SK-N-SH (cell line): Measurements from ENCODE around the gene NDOR1. TPM values are rescaled to one million over a fixed set of nuclear protein-coding genes. Genes with fewer than 3 reads are reported as not detected.

ENCODE experiments used
- CTCF ChIA-PET: fragments of 300-600, 350-600 bp; formaldehyde crosslinking; extraction: SDS; loops from one replicate; lab custom pipeline; 2021; lab: Yijun Ruan, JAX
- POLR2A ChIA-PET: fragments of 350-600 bp; sonication (Branson Sonifier 250); formaldehyde crosslinking; extraction: SDS; loops from one replicate; lab custom pipeline; 2020; ENCODE audit warnings: antibody characterized with exemption, inconsistent platforms; lab: Yijun Ruan, JAX
- DNase-seq: peaks from one replicate; pipeline ENCODE4 v3.0.0; 2012
- H2AFZ ChIP-seq: fragments of 200-600 bp; sonication (generic); 2 replicates; pipeline ENCODE4 v1.8.1; 2016; ENCODE audit warnings: antibody characterized with exemption, mild to moderate bottlenecking, low read depth
- H3F3A ChIP-seq: fragments of 200-600 bp; sonication (generic); replicated peaks from 2 replicates; pipeline ENCODE3; 2016; ENCODE audit warnings: antibody characterized with exemption, mild to moderate bottlenecking; ENCODE audit not compliant: insufficient read depth
- H3K27ac ChIP-seq, 2 experiments: fragments of 200-500 bp in 1 of 2; fragments of 200-600 bp in 1 of 2; sonication (Bioruptor generic) in 1 of 2; sonication (generic), shearing (Covaris generic) in 1 of 2; 2 replicates each; pipeline versions ENCODE4 v1.5.1 to v1.6.1; 2014 to 2016; ENCODE audit warnings: low read depth in 2 of 2, inconsistent platforms in 1 of 2, low read length in 1 of 2, mild to moderate bottlenecking in 1 of 2, mixed read lengths in 1 of 2
- H3K27me3 ChIP-seq: fragments of 200-600 bp; sonication (generic), shearing (Covaris generic); 2 replicates; pipeline ENCODE4 v1.6.1; 2016; ENCODE audit warnings: mixed run types; ENCODE audit not compliant: insufficient read depth
- H3K36me3 ChIP-seq, 2 experiments: fragments of 200-500 bp in 1 of 2; fragments of 200-600 bp in 1 of 2; sonication (Bioruptor generic) in 1 of 2; sonication (generic) in 1 of 2; replicated peaks in 1 of 2; 2 replicates each; pipeline versions ENCODE3 to v1.5.1; 2014 to 2016; ENCODE audit warnings: low read length in 1 of 2, mild to moderate bottlenecking in 1 of 2; ENCODE audit not compliant: insufficient read depth in 2 of 2, control insufficient read depth in 1 of 2
- H3K4me1 ChIP-seq, 2 experiments: fragments of 200-500 bp in 1 of 2; fragments of 200-600 bp in 1 of 2; sonication (Bioruptor generic) in 1 of 2; sonication (generic), shearing (Covaris generic) in 1 of 2; 2 replicates each; pipeline versions ENCODE4 v1.5.1 to v1.6.1; 2014 to 2016; ENCODE audit warnings: low read depth in 1 of 2, low read length in 1 of 2, mixed run types in 1 of 2; ENCODE audit not compliant: insufficient read depth in 2 of 2, control insufficient read depth in 1 of 2
- H3K4me2 ChIP-seq: fragments of 200-600 bp; sonication (generic), shearing (Covaris generic); 2 replicates; pipeline ENCODE4 v1.6.1; 2017; ENCODE audit warnings: mixed run types
- H3K4me3 ChIP-seq, 2 experiments: fragments of 200-500 bp in 1 of 2; fragments of 200-600 bp in 1 of 2; sonication (Bioruptor generic) in 1 of 2; sonication (generic), shearing (Covaris generic) in 1 of 2; 2 replicates each; pipeline versions ENCODE4 v1.5.1 to v1.8.1; 2014 to 2016; ENCODE audit warnings: low read depth in 2 of 2, inconsistent platforms in 1 of 2, low read length in 1 of 2, mild to moderate bottlenecking in 1 of 2, mixed read lengths in 1 of 2, moderate library complexity in 1 of 2
- H3K79me2 ChIP-seq: fragments of 200-600 bp; sonication (generic); 2 replicates; pipeline ENCODE4 v1.8.1; 2017; ENCODE audit warnings: mild to moderate bottlenecking; ENCODE audit not compliant: insufficient read depth
- H3K9ac ChIP-seq: fragments of 200-600 bp; sonication (generic); 2 replicates; pipeline ENCODE4 v1.6.1; 2017; ENCODE audit warnings: mixed run types
- H3K9me2 ChIP-seq: fragments of 200-600 bp; sonication (generic); 2 replicates; pipeline ENCODE4 v1.6.1; 2017; ENCODE audit warnings: mixed run types
- H3K9me3 ChIP-seq: fragments of 200-600 bp; sonication (generic); 2 replicates; pipeline ENCODE4 v1.6.1; 2017; ENCODE audit warnings: mixed run types, mild to moderate bottlenecking, moderate library complexity
- H4K20me1 ChIP-seq: fragments of 200-600 bp; sonication (generic); 2 replicates; pipeline ENCODE4 v1.6.1; 2017; ENCODE audit warnings: mild to moderate bottlenecking, mixed run types; ENCODE audit not compliant: insufficient read depth
- CHD2 ChIP-seq: fragments of 150-350 bp; IDR thresholded peaks from 2 replicates; pipeline ENCODE4 v1.6.1; 2018; ENCODE audit warnings: low read length; ENCODE audit not compliant: partially characterized antibody
- CTCF ChIP-seq: fragments of 200-600 bp; sonication (generic); IDR thresholded peaks from 2 replicates; pipeline ENCODE4 v1.6.1; 2017; ENCODE audit warnings: antibody characterized with exemption, mild to moderate bottlenecking, moderate library complexity
- ELF1 ChIP-seq: IDR thresholded peaks from 2 replicates; pipeline ENCODE4 v1.4.0; 2012
- EZH2phosphoT487 ChIP-seq: fragments of 200-600 bp; sonication (generic); IDR thresholded peaks from 2 replicates; pipeline ENCODE4 v1.6.1; 2017; ENCODE audit warnings: low read depth, mixed run types, mild to moderate bottlenecking, antibody characterized with exemption, moderate library complexity, borderline replicate concordance
- FOXM1 ChIP-seq: IDR thresholded peaks from 2 replicates; pipeline ENCODE4 v1.4.0; 2012; ENCODE audit warnings: low read depth, mild to moderate bottlenecking
- IRF3 ChIP-seq: fragments of 150-350 bp; IDR thresholded peaks from 2 replicates; pipeline ENCODE4 v1.6.1; 2016; ENCODE audit warnings: mild to moderate bottlenecking, low read depth, low read length
- MEF2A ChIP-seq: IDR thresholded peaks from 2 replicates; pipeline ENCODE4 v1.4.0; 2012; ENCODE audit warnings: low read depth, borderline replicate concordance
- MXI1 ChIP-seq: IDR thresholded peaks from 2 replicates; pipeline ENCODE4 v1.6.1; 2012; ENCODE audit warnings: mild to moderate bottlenecking, low read depth, low read length, improper control_type of control experiment
- NFIC ChIP-seq: IDR thresholded peaks from 2 replicates; pipeline ENCODE4 v1.4.0; 2012; ENCODE audit warnings: borderline replicate concordance
- RAD21 ChIP-seq: IDR thresholded peaks from 2 replicates; pipeline ENCODE4 v1.6.1; 2012; ENCODE audit warnings: mild to moderate bottlenecking, low read length
- RCOR1 ChIP-seq: fragments of 150-350 bp; IDR thresholded peaks from 2 replicates; pipeline ENCODE4 v1.6.1; 2017; ENCODE audit warnings: antibody characterized with exemption, low read length
- SIN3A ChIP-seq: IDR thresholded peaks from 2 replicates; pipeline ENCODE4 v1.6.1; 2012; ENCODE audit warnings: low read depth, mild to moderate bottlenecking, low read length, moderate library complexity, borderline replicate concordance
- SMC3 ChIP-seq: IDR thresholded peaks from 2 replicates; pipeline ENCODE4 v1.6.1; 2012; ENCODE audit warnings: low read depth, low read length, improper control_type of control experiment
- TAF1 ChIP-seq: IDR thresholded peaks from 2 replicates; pipeline ENCODE4 v1.6.1; 2012; ENCODE audit warnings: low read depth, mild to moderate bottlenecking, low read length, moderate library complexity, borderline replicate concordance
- TCF12 ChIP-seq: IDR thresholded peaks from 2 replicates; pipeline ENCODE4 v1.4.0; 2012
- USF2 ChIP-seq: fragments of 150-350 bp; IDR thresholded peaks from 2 replicates; pipeline ENCODE4 v1.6.1; 2017; ENCODE audit warnings: antibody characterized with exemption, low read length, low read depth, borderline replicate concordance
- YY1 ChIP-seq: IDR thresholded peaks from 2 replicates; pipeline ENCODE4 v1.4.0; 2012; ENCODE audit warnings: low read depth, mild to moderate bottlenecking
- WGBS: methylation state at CpG from one replicate; pipeline ENCODE4 v1.1.6; 2017; ENCODE audit warnings: low lambda C conversion rate; 5-methylcytosine and 5-hydroxymethylcytosine counted together
- polyA plus RNA-seq, 3 experiments: library from polyadenylated mRNA; depleted of rRNA; stranded (reverse); fragments of >200 nt; gene quantifications; 2 replicates each; pipeline ENCODE4 v1.2.3, GENCODE V29; 2012

The NDOR1 gene
- polyA plus RNA-seq, 1 of the 3 experiments (the other 2 are of a cell fraction): 8.6 TPM

GRCh38 chr9:137180491-137180890 is 25.0 kb upstream of the NDOR1 start:
- ChIA-PET CTCF (interaction anchor here (1.7 kb wide), 1 partner anchor 56 kb away, joined by 5 read pairs; no protein-coding TSS in a partner anchor), POLR2A (interaction anchor here (0.7 kb wide), 1 partner anchor 9 kb away, joined by 3 read pairs; no protein-coding TSS in a partner anchor)
- Histone ChIP-seq H3K4me3 (no peak overlapping the region), H3K9ac (no peak overlapping the region), H3K4me1 (peaks cover 0 to 2% of the 10 kb centered on the region in 2 experiments; a peak in 1 of 4 replicates), H3K27ac (no peak overlapping the region), H3K27me3 (no peaks in the 10 kb centered on the region), H3K4me2 (no peak overlapping the region), H3K9me2 (no peaks in the 10 kb centered on the region), H4K20me1 (no peaks in the 10 kb centered on the region), H3F3A (no peaks in the 10 kb centered on the region), H3K9me3 (no peaks in the 10 kb centered on the region), H3K36me3 (peaks cover 0 to 61% of the 10 kb centered on the region in 2 experiments), H3K79me2 (no peaks in the 10 kb centered on the region), H2AFZ (no peak overlapping the region)
- no peak for DNase-seq
- TF ChIP-seq TAF1: no peak
- TF ChIP-seq RAD21: no peak
- TF ChIP-seq EZH2phosphoT487: no peak
- TF ChIP-seq IRF3: no peak
- TF ChIP-seq FOXM1: no peak
- no peak for TF ChIP-seq CTCF
- no peak for TF ChIP-seq YY1
- no peak for TF ChIP-seq MEF2A
- no peak for TF ChIP-seq SMC3
- TF ChIP-seq SIN3A: no peak
- WGBS: 90% methylated on average over 5 of the region's 20 CpGs

GRCh38 chr9:137181680-137182079 is 23.8 kb upstream of the NDOR1 start:
- no peaks in the 10 kb centered on the region for H3F3A ChIP-seq
- H2AFZ ChIP-seq: no peak overlapping the region
- no peak for DNase-seq
- peaks cover 8% of the 10 kb centered on the region for H3K79me2 ChIP-seq
- no peaks in the 10 kb centered on the region for H3K9me2 ChIP-seq
- H3K9me3 ChIP-seq: no peaks in the 10 kb centered on the region
- H3K4me2 ChIP-seq: no peak overlapping the region
- ChIA-PET CTCF (interaction anchor here (0.9 to 1.7 kb wide), 3 partner anchors 26 to 55 kb away, joined by 3 to 5 read pairs (median 3); no protein-coding TSS in a partner anchor), POLR2A (interaction anchor here (0.6 kb wide), 1 partner anchor 52 kb away, joined by 3 read pairs; no protein-coding TSS in a partner anchor)
- no peak overlapping the region for H3K4me3 ChIP-seq
- H3K36me3 ChIP-seq: peaks cover 0 to 67% of the 10 kb centered on the region in 2 experiments
- H4K20me1 ChIP-seq: no peaks in the 10 kb centered on the region
- H3K4me1 ChIP-seq: peaks cover 1 to 10% of the 10 kb centered on the region in 2 experiments; a peak in 1 of 4 replicates
- no peaks in the 10 kb centered on the region for H3K27me3 ChIP-seq
- 92% methylated on average over 14 of the region's 22 CpGs for WGBS
- no peak overlapping the region for H3K9ac ChIP-seq
- TF ChIP-seq ELF1 (no peak), RCOR1 (no peak), SIN3A (no peak), YY1 (no peak), NFIC (no peak), TCF12 (no peak), CHD2 (no peak), USF2 (no peak), MXI1 (no peak)
- H3K27ac ChIP-seq: no peak overlapping the region
